Gastrocnemius medialis (tissue), 4 donors: Measurements from ENCODE around the gene PLEKHG3. TPM values are rescaled to one million over a fixed set of nuclear protein-coding genes. Genes with fewer than 3 reads are reported as not detected.

ENCODE experiments used
- ATAC-seq, 2 donors: fragments of 150-250 bp; one replicate each; pipeline ENCODE4 v1.9.1; 2016
- DNase-seq, 2 donors: peaks; one replicate each; pipeline ENCODE4 v3.0.0-alpha.2; 2019
- H3K27ac ChIP-seq, 4 donors: fragments of 200-600 bp; sonication (generic); 1 replicate in 1 of 4; 2 replicates in 3 of 4; pipeline ENCODE4 v1.5.1; 2016 to 2018; ENCODE audit warnings: mild to moderate bottlenecking in 2 of 4, moderate library complexity in 1 of 4
- H3K27me3 ChIP-seq, 3 donors: fragments of 200-600 bp; sonication (generic) in 2 of 3; 1 replicate in 1 of 3; 2 replicates in 2 of 3; pipeline versions ENCODE4 v1.5.1 to v1.6.0; 2016 to 2019; ENCODE audit warnings: mild to moderate bottlenecking in 1 of 3, moderate library complexity in 1 of 3
- H3K36me3 ChIP-seq, 2 donors: fragments of 200-600 bp; sonication (generic) in 1 of 2; one replicate each; pipeline ENCODE4 v1.5.1; 2017 to 2018
- H3K4me1 ChIP-seq, 2 donors: fragments of 200-600 bp; sonication (generic) in 1 of 2; one replicate each; pipeline ENCODE4 v1.5.1; 2016 to 2017; ENCODE audit warnings: mild to moderate bottlenecking in 2 of 2
- H3K4me3 ChIP-seq, 4 donors: fragments of 200-600 bp; sonication (generic) in 3 of 4; 1 replicate in 1 of 4; 2 replicates in 3 of 4; pipeline ENCODE4 v1.5.1; 2016 to 2019; ENCODE audit warnings: mild to moderate bottlenecking in 2 of 4
- H3K9me3 ChIP-seq, 3 donors: fragments of 200-600 bp; sonication (generic) in 2 of 3; 1 replicate in 1 of 3; 2 replicates in 2 of 3; pipeline ENCODE4 v1.5.1; 2016 to 2019
- CTCF ChIP-seq, 5 experiments: fragments of 450-650 bp in 3 of 5; fragments of 200-600 bp in 2 of 5; sonication (generic) in 2 of 5; IDR thresholded peaks in 4 of 5; conservative IDR thresholded peaks in 1 of 5; 1 replicate in 4 of 5; 2 replicates in 1 of 5; pipeline ENCODE4 v1.5.1; 2016 to 2019; ENCODE audit warnings: antibody characterized with exemption in 5 of 5, mild to moderate bottlenecking in 3 of 5, moderate library complexity in 3 of 5
- POLR2A ChIP-seq, 2 donors: fragments of 450-650 bp; IDR thresholded peaks; one replicate each; pipeline ENCODE4 v1.6.1; 2017; ENCODE audit warnings: antibody characterized with exemption in 2 of 2, mild to moderate bottlenecking in 2 of 2, moderate library complexity in 2 of 2
- in situ Hi-C, 4 donors: fragments of 200-750 bp; cut with MboI; loops; one replicate each; pipeline versions ENCODE4 v1.15.0 to v1.8.0; 2017; ENCODE audit warnings: low sequenced_read_pairs in 4 of 4
- intact Hi-C: fragments of 100-400 bp; cut with DNase I; formaldehyde crosslinking; loops from one replicate; pipeline ENCODE4 v1.15.1; 2023; ENCODE audit warnings: low total_unique reads
- total RNA-seq, 4 donors: library from RNA; depleted of rRNA; stranded (reverse); fragments of >200 nt; gene quantifications; one replicate each; pipeline versions ENCODE4 v1.1.0 to v1.2.3, GENCODE V29; 2016

Gene PLEKHG3
- total RNA-seq, 4 donors from 2014 or later = 8.8 to 18.8 (median 14.5) TPM

DNA sequence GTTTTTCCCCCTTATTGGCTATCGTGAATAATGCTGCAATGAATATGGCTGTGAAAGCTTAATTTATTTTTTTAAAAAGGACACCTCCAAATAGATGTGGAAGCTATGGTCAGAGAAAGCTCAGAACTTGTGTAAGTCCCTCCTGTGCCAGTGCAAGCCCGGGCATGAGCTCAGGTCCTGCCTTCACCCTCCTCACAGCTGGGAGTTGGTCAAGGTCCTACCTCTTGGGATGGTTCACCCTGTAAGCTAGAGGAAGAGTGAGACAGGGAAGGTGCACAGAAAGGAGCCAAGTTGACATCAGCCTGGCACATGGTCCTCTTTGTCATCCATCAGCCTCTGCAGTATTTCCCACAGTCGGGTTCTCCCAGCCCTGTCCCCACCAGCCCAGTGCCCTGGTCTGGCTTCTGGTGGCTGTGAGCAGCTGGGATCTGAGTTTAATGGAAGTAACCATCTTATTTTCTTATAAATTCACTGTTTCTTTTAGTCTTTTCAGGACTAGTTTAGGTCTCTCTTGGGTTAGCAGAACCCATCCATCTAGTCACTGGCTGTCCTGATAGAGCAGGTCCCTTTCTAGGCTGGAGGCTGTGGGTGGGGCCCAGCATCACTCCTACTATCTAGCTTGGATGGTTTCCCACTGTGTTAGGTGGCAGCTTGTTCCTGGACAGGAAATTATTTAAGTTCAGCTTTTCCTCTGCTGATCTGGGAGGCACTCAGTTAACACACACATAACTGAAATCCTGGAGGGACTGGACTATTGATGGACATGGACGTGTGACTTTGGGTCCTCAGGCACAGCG, 11.8 kb upstream of the PLEKHG3 start:
- H3K4me1 ChIP-seq = peaks cover 6 to 8% of the 10 kb centered on the region in 2 donors
- H3K9me3 ChIP-seq = no peaks in the 10 kb centered on the region
- DNase-seq (no peak), ATAC-seq (no peak)
- H3K27ac ChIP-seq = no peak overlapping the region
- H3K4me3 ChIP-seq = no peak overlapping the region
- in situ Hi-C loops = no loop called here
- intact Hi-C loops = no loop called here
- no peaks in the 10 kb centered on the region for H3K36me3 ChIP-seq
- H3K27me3 ChIP-seq = no peaks in the 10 kb centered on the region
- no peak for TF ChIP-seq CTCF (IDR thresholded peaks at IDR 0.05 in 4 of 5, conservative IDR thresholded peaks at IDR 0.05 in 1 of 5)
- TF ChIP-seq POLR2A (IDR thresholded peaks at IDR 0.05) = no peak

GRCh38 chr14:64692986-64693809, 11.0 kb upstream of the PLEKHG3 start:
- H3K4me1 ChIP-seq = peaks cover 6 to 8% of the 10 kb centered on the region in 2 donors
- in situ Hi-C loops = no loop called here
- DNase-seq (no peak), ATAC-seq (peak in 1 of 2 donors; percentile 47)
- no peaks in the 10 kb centered on the region for H3K9me3 ChIP-seq
- no peak overlapping the region for H3K4me3 ChIP-seq
- TF ChIP-seq POLR2A (IDR thresholded peaks at IDR 0.05) = no peak
- no peak for TF ChIP-seq CTCF (IDR thresholded peaks at IDR 0.05 in 4 of 5, conservative IDR thresholded peaks at IDR 0.05 in 1 of 5)
- H3K36me3 ChIP-seq = no peaks in the 10 kb centered on the region
- no peak overlapping the region for H3K27ac ChIP-seq
- intact Hi-C loops = no loop called here
- no peaks in the 10 kb centered on the region for H3K27me3 ChIP-seq

DNA sequence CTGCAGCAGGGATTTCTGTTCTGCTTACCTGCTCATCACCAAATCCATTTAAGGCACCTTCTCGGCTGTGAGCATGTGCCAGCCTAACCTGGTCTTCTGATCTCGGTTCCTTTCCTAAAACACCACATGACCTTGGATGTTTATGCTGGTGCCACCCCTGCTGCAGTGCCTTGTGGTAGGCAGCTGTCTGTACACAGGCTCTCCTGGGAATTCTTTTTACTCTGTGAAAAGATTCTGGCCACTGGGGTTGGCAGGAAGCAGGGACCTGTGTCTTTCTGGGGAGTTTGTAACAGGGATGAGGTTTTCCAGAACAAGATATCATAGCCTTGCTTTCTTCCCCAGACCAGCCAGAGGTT, 10.4 kb upstream of the PLEKHG3 start:
- no peaks in the 10 kb centered on the region for H3K27me3 ChIP-seq
- H3K27ac ChIP-seq = no peak overlapping the region
- intact Hi-C loops (no loop called here), in situ Hi-C loops (no loop called here)
- no peaks in the 10 kb centered on the region for H3K36me3 ChIP-seq
- DNase-seq (no peak), ATAC-seq (peak in 1 of 2 donors; percentile 41)
- TF ChIP-seq CTCF (IDR thresholded peaks at IDR 0.05 in 4 of 5, conservative IDR thresholded peaks at IDR 0.05 in 1 of 5) (no peak), POLR2A (IDR thresholded peaks at IDR 0.05) (no peak)
- no peaks in the 10 kb centered on the region for H3K9me3 ChIP-seq
- H3K4me3 ChIP-seq = no peak overlapping the region
- H3K4me1 ChIP-seq = peaks cover 6 to 8% of the 10 kb centered on the region in 2 donors

- no peak overlapping the region for H3K27ac ChIP-seq
- ATAC-seq (no peak), DNase-seq (no peak)
- no peak for TF ChIP-seq CTCF (IDR thresholded peaks at IDR 0.05 in 4 of 5, conservative IDR thresholded peaks at IDR 0.05 in 1 of 5)
- no peak for TF ChIP-seq POLR2A (IDR thresholded peaks at IDR 0.05)
- no peak overlapping the region for H3K4me3 ChIP-seq
- H3K36me3 ChIP-seq = no peaks in the 10 kb centered on the region
- peaks cover 6 to 8% of the 10 kb centered on the region in 2 donors for H3K4me1 ChIP-seq
- in situ Hi-C loops = no loop called here
- no peaks in the 10 kb centered on the region for H3K9me3 ChIP-seq
- intact Hi-C loops = no loop called here
- H3K27me3 ChIP-seq = no peaks in the 10 kb centered on the region
These were observed 9.2 kb upstream of the PLEKHG3 start for GRCh38 chr14:64695071-64695470.
